HG03432 (cell line): ENCODE data around the gene PC.
"Not testable (repeated sequence)": the region's sequence is repeated elsewhere in the genome, so short reads cannot be mapped to it uniquely, and the experiment has no call there.

Source experiments
- ATAC-seq: cut with Tn5 transposase; IDR thresholded peaks from one replicate; pipeline ENCODE4 v1.9.1; 2021; ENCODE audit warnings: mild to moderate bottlenecking, moderate library complexity; ENCODE audit not compliant: unreplicated experiment

PC gene

DNA sequence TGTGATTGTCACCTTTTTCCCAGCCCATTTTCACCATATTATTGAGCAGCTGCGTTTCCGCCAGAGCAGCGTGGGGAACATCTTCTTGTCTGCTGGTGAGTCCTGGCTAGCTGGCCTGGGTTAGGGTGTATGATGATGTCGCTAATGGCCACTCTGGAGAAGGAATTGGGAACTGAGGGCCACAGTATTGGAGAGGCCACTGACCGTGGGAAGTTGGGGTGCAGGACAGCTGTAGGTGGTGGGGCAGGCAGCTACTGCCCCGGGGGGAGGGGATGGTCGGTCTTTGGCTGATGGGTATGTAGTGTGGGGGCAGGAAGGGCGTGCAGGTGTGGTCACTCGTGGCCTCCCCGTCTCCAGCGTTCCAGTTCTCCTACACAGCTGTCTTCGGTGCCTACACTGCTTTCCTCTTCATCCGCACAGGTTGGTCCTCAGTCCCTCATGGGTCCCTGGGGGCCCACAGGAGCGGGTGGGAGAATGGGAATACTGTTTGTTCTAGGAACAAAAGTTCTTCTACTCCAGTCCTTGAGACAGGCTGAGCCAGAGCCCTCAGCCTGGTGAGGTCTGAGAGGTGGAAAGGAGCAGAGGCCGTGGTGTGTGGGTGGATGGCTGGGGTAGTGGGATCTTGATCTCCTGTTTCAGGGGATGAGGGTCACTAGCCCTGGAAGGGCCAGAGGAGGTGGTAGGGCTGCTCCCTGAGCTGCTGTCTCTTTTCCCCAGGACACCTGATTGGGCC, 112.9 kb downstream of the PC start:
- ATAC-seq, result no peak

DNA sequence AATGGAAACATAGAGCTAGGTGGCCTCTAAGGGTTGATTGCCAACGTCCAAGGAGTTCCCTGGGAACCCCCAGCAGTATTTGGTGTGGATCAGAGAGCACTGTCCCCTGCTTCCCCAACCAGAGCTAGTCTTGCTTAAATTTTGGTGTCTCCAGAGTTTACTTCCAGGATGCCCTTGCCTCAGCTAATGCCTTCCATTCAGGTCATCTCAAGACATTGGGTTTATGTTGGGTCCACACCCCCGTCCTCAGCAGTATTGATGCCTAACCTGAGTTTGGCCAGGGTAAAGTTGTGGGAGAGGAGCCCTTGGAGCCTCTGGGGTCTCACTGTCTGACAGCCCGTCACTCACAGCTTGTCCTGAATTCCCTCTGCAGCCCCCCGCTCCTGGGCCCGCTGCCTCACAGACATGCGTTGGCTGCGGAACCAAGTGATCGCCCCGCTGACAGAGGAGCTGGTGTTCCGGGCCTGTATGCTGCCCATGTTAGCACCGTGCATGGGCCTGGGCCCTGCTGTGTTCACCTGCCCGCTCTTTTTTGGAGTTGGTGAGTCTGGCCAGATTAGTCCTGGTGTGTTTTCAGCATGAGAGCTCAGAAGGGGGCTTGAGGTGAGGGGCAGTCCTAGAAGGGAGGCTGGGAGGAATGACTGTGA, 113.6 kb downstream of the PC start:
- no peak for ATAC-seq

DNA sequence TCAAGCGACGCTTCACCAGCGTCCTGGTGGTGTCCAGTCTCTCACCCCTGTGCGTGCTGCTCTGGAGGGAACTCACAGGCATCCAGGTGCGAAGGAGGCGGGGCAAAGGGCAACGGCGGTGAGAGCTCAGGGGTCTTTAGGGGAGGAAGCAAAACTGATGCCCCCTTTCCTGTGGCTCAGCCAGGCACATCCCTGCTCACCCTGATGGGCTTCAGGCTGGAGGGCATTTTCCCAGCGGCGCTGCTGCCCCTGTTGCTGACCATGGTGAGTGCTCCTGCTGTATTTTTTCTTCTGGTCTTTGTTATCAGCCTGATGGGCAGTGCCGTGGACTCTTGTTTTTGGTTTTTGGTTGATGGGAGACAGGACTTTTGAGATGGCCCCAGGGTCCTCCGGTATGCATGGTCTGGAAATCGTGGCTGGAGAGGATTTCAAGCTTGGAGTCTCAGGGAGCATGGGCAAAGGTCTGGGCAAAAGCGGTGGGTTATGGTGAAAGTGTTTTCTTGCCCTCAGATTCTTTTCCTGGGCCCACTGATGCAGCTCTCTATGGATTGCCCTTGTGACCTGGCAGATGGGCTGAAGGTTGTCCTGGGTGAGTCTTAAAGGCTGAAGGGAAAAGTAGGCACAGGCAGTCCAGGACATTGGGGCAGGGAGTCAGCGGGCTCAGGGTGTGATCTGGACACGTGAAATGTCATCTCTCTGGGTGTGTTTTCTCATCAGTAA, 114.2 kb downstream of the PC start:
- ATAC-seq, result no peak

DNA sequence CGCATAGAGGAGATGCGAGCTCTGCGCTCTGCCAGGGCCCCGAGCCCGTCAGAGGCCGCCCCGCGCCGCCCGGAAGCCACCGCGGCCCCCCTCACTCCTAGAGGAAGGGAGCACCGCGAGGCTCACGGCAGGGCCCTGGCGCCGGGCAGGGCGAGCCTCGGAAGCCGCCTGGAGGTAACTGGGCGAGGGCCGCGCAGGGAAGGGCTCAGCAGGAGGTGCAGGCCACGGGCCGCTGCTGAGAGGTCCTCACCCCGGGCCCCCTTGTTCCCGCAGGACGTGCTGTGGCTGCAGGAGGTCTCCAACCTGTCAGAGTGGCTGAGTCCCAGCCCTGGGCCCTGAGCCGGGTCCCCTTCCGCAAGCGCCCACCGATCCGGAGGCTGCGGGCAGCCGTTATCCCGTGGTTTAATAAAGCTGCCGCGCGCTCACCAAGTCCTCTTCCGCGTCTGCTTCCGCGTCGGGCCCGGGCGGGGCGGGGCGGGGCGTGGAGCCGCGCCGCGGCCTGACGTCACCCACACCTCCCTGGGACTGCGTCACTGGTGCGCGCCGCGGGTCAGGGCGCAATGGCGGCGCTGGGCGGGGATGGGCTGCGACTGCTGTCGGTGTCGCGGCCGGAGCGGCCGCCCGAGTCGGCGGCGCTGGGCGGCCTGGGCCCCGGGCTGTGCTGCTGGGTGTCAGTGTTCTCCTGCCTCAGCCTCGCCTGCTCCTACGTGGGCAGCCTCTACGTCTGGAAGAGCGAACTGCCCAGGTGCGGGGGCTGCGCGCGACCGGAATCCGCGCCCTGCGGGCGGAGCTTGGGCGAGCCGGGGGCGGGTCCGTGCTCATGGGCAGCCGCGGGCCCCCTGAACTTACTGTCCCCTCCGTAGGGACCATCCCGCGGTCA, 115.0 kb downstream of the PC start, which contains the start of gene RCE1:
TSS of gene RCE1 (plus strand) at position 546 of the 880 bp plus-strand sequence. CDS start at position 561, 15 bp downstream.
- peak; percentile 80 for ATAC-seq

DNA sequence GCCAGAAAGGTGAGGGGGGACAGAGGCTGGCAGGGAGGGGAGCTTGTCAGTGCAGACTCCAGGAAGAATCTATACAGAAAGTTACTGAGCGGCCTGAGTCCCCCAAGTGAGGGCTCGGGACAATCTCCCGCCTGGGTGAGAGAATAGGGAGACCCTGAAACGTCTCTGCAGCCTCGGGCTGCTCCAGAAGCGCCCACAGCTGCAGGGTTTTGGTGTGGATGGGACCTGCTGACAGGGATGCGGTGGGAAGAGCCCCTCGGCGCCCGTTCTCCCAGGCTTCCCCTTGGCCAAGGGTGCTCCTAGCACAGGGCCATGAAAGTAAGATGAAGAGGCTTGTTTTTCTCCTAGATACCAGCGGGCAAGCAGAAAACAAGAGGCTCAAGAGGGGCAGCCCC, 115.7 kb downstream of the PC start:
- no peak for ATAC-seq

DNA sequence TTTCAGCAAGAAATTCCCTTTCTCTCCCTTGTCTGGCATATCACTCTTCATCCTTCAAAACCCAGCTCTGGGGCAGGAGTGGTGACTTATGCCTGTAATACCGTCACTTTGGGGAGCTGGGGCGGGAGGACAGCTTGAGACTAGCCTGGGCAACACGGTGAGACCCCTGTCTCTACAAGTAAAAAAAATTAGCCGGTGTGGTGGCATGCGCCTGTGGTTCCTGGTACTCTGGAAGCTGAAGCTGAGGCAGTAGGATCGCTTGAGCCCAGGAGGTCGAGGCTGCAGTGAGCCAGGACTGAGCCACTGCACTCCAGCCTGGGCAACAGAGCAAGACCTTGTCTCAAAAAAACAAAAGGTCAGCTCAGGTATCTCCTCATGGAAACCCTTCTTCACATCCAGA, 116.3 kb downstream of the PC start:
- ATAC-seq, result no peak

DNA sequence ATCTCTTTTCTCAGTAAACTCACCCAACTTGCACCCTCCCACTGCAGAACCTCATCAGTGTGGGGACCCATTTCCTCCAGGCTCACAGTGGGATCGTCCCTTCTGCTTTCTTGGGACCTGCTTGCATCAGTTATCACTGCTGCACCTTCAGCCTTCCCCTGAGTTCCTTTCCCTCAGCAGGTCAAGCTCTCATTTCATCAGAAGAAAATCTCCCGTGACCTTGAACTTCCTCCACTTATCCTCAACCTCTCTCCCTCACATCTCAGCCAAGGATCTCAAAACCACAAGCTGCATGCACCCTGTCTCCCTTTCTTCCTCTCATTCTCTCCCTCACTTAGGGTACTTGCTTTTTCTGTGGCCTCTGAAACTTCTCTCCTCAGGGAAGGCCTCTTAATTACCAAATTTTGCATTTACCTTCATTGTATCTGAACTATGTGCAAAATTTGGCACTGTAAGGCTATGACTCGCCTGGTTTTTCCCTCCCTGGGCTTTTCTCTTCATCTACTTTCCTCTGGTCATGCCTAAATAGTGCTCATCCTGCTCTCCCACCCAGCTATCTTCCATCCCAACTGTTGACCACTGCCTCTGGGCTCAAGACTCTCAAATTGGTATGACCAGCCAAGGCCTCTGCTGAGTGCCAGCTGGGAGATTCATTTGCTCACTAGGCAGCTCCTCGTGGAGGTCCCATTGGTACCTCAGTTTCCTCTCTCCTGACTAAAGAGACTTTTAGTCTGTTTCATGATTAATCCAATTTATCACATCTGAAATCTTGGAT, 117.7 kb downstream of the PC start:
- ATAC-seq, result no peak

DNA sequence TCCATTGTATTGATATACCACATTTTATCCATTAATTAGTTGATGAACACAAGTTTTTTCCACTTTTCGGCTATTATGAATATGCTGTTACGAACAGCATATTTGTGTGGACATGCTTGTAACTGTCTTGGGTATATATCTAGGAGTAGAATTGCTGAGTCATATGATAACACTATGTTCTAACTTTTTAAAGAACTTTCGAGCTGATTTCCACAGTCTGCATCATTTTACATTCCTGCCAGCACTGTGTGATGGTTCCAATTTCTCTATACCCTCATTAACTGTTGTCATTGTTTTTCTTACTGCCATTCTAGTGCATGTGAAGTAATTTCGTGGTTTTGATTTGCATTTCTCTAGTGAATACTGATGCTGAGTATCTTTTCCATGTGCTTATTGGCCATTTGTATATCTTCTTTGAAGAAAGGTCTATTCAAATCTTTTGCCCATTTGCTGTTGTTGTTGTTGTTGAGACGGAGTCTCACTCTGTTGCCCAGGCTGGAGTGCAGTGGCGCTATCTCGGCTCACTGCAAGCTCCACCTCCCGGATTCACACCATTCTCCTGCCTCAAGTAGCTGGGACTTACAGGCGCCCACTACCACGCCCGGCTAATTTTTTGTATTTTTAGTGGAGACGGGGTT, 122.3 kb downstream of the PC start:
- ATAC-seq, result no peak

DNA sequence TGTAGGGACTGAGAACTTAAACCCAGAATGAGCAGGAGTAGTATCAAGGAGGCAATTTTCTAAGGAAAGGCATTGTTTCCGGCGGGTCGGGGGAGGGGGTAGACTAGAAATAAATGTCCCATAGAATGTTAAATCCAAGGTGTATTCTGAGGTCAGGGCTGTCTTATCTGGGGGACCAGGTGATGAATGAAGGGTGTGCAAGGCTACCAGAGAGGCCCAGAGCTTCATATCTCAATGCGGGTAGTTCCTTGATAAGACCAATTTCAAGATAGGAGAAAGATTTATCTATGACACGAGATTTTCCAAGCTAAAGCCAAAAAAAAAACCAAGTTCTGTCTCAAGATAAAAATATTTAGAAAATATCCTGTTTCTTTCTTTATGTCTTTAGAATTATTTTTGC, 123.2 kb downstream of the PC start:
- ATAC-seq, result no peak

DNA sequence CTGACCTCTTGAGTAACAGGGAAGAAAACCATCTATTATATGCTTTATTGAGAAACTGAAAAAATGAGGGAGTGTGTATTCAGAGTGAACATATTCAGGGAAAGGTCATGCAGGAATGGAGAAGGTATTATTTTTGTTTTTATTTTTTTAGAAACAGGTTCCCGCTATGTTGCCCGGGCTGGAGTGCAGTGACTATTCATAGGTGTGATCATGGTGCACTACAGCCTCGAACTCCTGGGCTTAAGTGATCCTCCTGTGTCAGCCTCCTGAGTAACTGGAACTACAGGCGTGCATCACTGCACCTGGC, 123.7 kb downstream of the PC start:
- no peak for ATAC-seq

DNA sequence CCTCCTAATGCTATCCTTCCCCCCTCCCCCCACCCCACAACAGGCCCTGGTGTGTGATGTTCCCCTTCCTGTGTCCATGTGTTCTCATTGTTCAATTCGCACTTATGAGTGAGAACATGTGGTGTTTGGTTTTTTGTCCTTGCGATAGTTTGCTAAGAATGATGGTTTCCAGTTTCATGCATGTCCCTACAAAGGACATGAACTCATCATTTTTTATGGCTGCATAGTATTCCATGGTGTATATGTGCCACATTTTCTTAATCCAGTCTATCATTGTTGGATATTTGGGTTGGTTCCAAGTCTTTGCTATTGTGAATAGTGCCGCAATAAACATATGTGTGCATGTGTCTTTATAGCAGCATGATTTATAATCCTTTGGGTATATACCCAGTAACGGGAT, 133.6 kb downstream of the PC start:
- not testable (repeated sequence) for ATAC-seq

DNA sequence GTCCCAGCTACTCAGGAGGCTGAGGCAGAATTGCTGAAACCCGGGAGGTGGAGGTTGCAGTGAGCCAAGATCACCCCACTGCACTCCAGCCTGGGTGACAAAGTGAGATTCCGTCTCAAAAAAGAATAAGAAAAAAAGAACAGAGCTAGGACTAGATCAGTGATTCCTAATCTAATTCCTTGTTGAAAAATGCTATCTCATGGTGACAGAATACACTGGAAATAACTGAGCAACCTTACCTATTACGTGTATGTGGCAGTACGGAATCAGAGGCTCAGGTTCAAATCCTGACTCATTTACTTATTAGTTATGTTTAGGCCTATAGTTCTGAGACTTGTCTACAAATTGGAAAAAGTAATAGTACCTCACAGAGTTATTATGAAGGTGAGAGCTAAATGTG, 134.5 kb downstream of the PC start:
- ATAC-seq, result no peak

DNA sequence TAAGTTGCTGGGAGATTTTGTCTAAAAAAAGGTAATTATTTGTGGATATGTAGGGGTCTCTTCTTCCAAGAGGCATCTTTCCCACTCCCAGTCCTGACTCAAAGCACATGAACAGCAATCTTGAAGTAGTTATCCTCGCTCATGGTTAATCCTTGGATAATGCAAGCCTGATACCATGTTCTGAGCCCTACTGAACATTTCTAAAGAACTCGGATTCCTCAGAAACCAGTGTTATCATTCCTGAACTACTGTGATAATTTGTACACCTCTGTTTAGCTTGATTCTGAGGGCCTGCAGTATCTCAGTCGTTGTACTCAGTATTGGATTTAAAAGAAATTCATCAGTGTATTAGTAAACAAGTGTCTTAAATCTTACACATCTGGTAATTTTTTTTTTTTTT, 137.3 kb downstream of the PC start:
- ATAC-seq, result no peak

DNA sequence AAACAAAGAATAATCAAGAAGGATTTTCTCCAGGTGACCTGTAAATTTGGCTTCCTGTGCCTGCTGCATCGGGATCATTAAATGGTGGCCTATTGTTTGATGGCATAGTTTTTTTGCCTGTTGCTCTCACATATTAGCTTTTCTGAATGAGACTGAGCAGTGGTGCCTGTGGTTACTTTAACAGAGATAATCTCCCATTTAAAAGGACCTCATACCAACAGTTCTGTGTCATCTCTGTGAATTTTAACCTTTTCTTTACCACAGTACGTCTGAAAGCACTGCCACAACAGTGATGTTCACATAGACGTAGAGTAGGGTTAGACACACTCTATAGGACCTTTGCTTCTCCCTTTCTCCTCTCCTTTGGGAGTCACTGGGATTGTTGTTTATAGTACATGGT, 137.8 kb downstream of the PC start:
- ATAC-seq, result no peak

DNA sequence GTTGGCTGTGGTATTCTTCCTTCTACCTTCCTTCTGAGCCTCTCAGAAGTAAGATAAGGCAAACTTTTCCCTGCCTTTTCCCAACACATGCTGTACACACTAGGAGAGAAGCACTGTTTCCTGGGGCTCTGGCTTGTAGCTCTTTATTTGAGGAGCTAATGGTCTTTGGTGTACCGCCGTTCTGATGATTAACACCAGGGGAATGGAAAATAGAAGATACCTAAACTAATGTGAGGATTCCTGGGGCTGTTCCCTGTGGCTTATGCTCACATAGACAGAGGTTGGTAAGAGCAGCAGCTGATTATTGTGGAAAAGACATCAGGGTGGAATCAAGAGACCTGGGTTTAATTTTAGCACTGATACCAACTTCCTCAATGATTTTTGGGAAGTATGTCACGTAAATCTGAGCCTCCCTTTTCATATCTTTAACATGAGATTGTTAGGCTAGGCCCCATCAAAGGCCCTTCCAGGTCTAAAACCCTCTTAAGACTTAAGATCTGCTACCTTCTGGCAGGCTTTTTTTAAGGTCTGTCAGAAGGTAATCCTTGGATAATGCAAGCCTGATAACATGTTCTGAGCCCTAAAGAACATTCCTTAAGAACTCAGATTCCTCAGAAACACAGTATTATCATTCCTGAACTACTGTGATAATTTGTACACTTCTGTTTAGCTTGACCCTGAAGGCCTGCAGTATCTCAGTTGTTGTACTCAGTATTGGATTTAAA, 139.8 kb downstream of the PC start:
- no peak for ATAC-seq

DNA sequence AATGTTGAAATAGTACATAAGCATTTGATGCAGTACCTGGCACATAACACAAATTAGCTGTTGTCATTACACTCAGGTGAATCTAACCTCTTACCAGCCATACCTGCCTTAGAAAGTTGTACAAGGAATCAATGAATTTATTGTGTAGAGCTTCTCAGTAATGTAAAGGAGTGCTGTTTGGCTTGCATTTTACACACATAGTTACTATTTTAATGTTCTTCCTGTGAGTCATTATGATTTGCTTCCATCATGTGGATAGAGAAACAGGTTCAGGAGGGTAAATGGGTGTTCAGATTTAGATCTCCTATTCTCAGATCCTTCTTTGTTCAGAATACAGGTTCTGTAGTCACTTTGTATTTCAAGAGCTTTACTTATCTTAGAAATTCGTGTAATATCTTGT, 142.5 kb downstream of the PC start:
- ATAC-seq, result no peak

DNA sequence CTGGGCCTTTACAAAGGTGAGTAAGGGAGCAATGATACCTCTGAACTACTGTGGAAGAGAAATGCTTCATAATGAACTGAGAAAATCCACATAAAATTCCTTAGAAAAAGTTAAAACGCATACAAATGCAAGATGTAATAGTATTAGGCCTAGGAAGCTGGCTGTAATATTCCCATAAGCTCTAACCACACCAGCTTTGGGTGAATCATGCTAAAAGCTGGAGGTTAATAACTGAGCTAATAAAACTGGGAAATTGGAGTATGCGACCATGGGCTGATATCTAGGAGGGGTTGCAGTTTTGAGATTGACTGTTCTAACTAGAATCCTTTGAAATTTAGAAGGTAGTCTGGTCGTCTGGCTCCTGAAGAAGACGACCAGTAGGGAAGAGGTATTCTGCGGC, 143.5 kb downstream of the PC start:
- ATAC-seq, result no peak

DNA sequence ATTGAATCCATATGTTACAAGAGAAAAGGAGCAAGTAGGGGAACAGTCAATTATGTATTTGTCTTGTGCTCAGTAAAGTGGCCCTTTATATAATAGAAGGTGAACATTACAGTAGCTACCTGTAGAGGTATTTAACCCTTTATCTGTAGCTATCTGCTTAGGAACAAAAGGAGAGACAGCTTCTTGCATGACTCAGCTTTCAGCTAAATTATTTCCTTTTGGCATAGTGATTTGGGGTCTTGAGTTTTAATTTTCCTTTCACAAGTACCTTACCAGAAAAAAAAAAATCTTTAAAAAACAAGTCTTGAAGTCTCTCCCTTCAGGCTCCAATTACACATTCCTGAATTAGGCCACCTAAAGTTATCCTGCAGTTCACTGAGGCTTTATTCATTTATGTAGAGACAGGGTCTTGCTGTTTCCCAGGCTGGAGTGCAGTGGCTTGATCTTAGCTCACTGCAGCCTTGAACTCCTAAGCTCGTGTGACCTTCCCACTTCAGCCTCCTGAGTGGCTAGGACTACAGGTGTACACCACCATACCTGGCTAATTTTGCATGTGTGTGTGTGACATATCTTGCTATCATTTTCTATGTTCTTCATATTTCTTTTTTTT, 147.5 kb downstream of the PC start:
- no peak for ATAC-seq

DNA sequence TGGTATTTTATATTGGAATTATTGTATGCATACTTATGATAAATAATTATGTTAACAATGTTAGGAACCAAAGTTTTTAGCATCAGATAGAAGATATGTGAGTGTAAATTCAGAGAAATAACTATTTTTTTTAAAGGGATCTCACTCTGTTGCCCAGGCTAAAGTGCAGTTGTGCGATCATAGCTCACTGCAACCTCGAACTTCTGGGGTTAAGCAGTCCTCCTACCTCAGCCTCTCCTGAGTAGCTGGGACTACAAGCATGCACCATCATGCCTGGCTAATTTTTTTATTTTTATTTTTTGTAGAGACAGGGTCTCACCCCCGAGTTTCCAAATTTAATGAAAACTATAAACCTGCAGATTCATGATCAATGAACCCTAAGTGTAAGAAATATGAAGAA, 148.6 kb downstream of the PC start:
- ATAC-seq, result no peak
